Stimulated activated CD8-positive, alpha-beta memory T cell treated with anti-CD3 and anti-CD28 coated beads, Interleukin-4, amount 100 ng/mL, for 48 hours (primary cell): ENCODE measurements around the gene MAEL.

Source experiments
- DNase-seq: peaks from one replicate; pipeline ENCODE4 v3.0.0-alpha.2; 2020

Gene MAEL

GRCh38 chr1:166988974-166989515 lies at the start of gene MAEL:
Gene MAEL, plus strand, starts transcription at chr1:166989280. Its CDS starts 73 bp downstream, at chr1:166989353.
- DNase-seq: no peak

- DNase-seq: no peak
Measured at GRCh38 chr1:166939741-166940375, 49.2 kb upstream of the MAEL start.

- no peak for DNase-seq
Measured at GRCh38 chr1:166944186-166944967, 44.7 kb upstream of the MAEL start.

GRCh38 chr1:166947398-166948043 lies 41.6 kb upstream of the MAEL start:
- DNase-seq: peak; percentile 31

GRCh38 chr1:166948856-166949350 lies 40.2 kb upstream of the MAEL start:
- DNase-seq: no peak

GRCh38 chr1:166950156-166950555 lies 38.9 kb upstream of the MAEL start:
- no peak for DNase-seq

- no peak for DNase-seq
Measured at GRCh38 chr1:166951050-166951449, 38.0 kb upstream of the MAEL start.

- DNase-seq: no peak
Measured at GRCh38 chr1:166952002-166952746, 36.9 kb upstream of the MAEL start.

- no peak for DNase-seq
Measured at GRCh38 chr1:166953491-166953890, 35.6 kb upstream of the MAEL start.

GRCh38 chr1:166956057-166956850 lies 32.8 kb upstream of the MAEL start:
- no peak for DNase-seq

GRCh38 chr1:166956872-166957271 lies 32.2 kb upstream of the MAEL start:
- DNase-seq: no peak

GRCh38 chr1:166960858-166961474 lies 28.1 kb upstream of the MAEL start:
- DNase-seq: no peak

- no peak for DNase-seq
Measured at GRCh38 chr1:166969074-166969677, 19.9 kb upstream of the MAEL start.

GRCh38 chr1:166971252-166971651 lies 17.8 kb upstream of the MAEL start:
- DNase-seq: no peak

- no peak for DNase-seq
Measured at GRCh38 chr1:166972193-166972592, 16.9 kb upstream of the MAEL start.

GRCh38 chr1:166972826-166973225 lies 16.3 kb upstream of the MAEL start:
- no peak for DNase-seq

- DNase-seq: peak; percentile 60
Measured at GRCh38 chr1:166974647-166975345, 14.3 kb upstream of the MAEL start.

- DNase-seq: peak; percentile 81
Measured at GRCh38 chr1:166975361-166976129, 13.5 kb upstream of the MAEL start, which contains the start of gene ILDR2. Gene ILDR2, minus strand, starts transcription at chr1:166975540. Its CDS starts 272 bp downstream, at chr1:166975268.

GRCh38 chr1:166977951-166978350 lies 11.1 kb upstream of the MAEL start:
- DNase-seq: no peak
